CD14-positive monocyte (primary cell): ENCODE results near the gene LRRC55. TPM values are rescaled to one million over a fixed set of nuclear protein-coding genes. Genes with fewer than 3 reads are reported as not detected.

Experiments used
- DNase-seq, 3 donors: peaks; one replicate each; pipeline ENCODE4 v3.0.0-alpha.2; 2011 to 2022
- H2AFZ ChIP-seq: 2 replicates; pipeline ENCODE4 v1.6.0; 2012; ENCODE audit warnings: mild to moderate bottlenecking, low read depth, low read length, inconsistent platforms; ENCODE audit not compliant: insufficient read depth, poor library complexity, severe bottlenecking
- H3K27ac ChIP-seq, 2 donors: 1 replicate in 1 of 2; 2 replicates in 1 of 2; pipeline ENCODE4 v1.5.1; 2012 to 2013; ENCODE audit warnings: low read length in 2 of 2, control low read depth in 1 of 2, inconsistent platforms in 1 of 2, low read depth in 1 of 2, mild to moderate bottlenecking in 1 of 2
- H3K27me3 ChIP-seq, 2 donors: one replicate each; pipeline versions ENCODE4 v1.6.0 to v1.6.1; 2011 to 2013; ENCODE audit warnings: low read length in 2 of 2; ENCODE audit not compliant: control insufficient read depth in 2 of 2, insufficient read depth in 2 of 2
- H3K36me3 ChIP-seq, 2 donors: replicated peaks in 1 of 2; 1 replicate in 1 of 2; 2 replicates in 1 of 2; pipeline versions ENCODE4 v1.5.1 to v1.6.1; 2012 to 2013; ENCODE audit warnings: low read length in 2 of 2, control low read depth in 1 of 2, inconsistent platforms in 1 of 2, mild to moderate bottlenecking in 1 of 2; ENCODE audit not compliant: insufficient read depth in 2 of 2, control insufficient read depth in 1 of 2
- H3K4me1 ChIP-seq, 2 donors: 1 replicate in 1 of 2; 2 replicates in 1 of 2; pipeline versions ENCODE4 v1.5.1 to v1.6.1; 2012 to 2013; ENCODE audit warnings: low read length in 2 of 2, control low read depth in 1 of 2, inconsistent platforms in 1 of 2, mild to moderate bottlenecking in 1 of 2, moderate library complexity in 1 of 2; ENCODE audit not compliant: insufficient read depth in 2 of 2, control insufficient read depth in 1 of 2
- H3K4me2 ChIP-seq: replicated peaks from 2 replicates; pipeline ENCODE3; 2012; ENCODE audit warnings: low read length, moderate library complexity, mild to moderate bottlenecking; ENCODE audit not compliant: poor library complexity, severe bottlenecking; ENCODE audit errors: extremely low read depth
- H3K4me3 ChIP-seq, 3 experiments: fragments of 200-600 bp in 1 of 3; sonication (generic) in 1 of 3; replicated peaks in 1 of 3; 1 replicate in 2 of 3; 2 replicates in 1 of 3; pipeline ENCODE4 v1.5.1; 2011 to 2013; ENCODE audit warnings: low read length in 3 of 3, mild to moderate bottlenecking in 3 of 3, control low read depth in 2 of 3, low read depth in 2 of 3, inconsistent platforms in 1 of 3, moderate library complexity in 1 of 3
- H3K79me2 ChIP-seq: 2 replicates; pipeline ENCODE4 v1.6.0; 2012; ENCODE audit warnings: mild to moderate bottlenecking, control low read depth, inconsistent platforms, low read length, moderate library complexity; ENCODE audit not compliant: insufficient read depth
- H3K9ac ChIP-seq: 2 replicates; pipeline ENCODE4 v1.6.0; 2017; ENCODE audit warnings: low read length, mild to moderate bottlenecking; ENCODE audit not compliant: insufficient read depth, poor library complexity, severe bottlenecking
- H3K9me3 ChIP-seq, 2 donors: replicated peaks in 1 of 2; 1 replicate in 1 of 2; 2 replicates in 1 of 2; pipeline versions ENCODE4 v1.5.1 to v1.6.1; 2012 to 2013; ENCODE audit warnings: low read length in 2 of 2, control low read depth in 1 of 2; ENCODE audit not compliant: control insufficient read depth in 1 of 2, insufficient read depth in 1 of 2
- H4K20me1 ChIP-seq: 2 replicates; pipeline ENCODE4 v1.6.0; 2012; ENCODE audit warnings: mild to moderate bottlenecking, low read length, control low read depth, moderate library complexity; ENCODE audit not compliant: insufficient read depth
- H3K27ac Mint-ChIP-seq, 7 donors: one replicate each; pipeline ENCODE4 v1.8.0; 2020; ENCODE audit warnings: mild to moderate bottlenecking in 7 of 7, mixed read lengths in 7 of 7, moderate library complexity in 6 of 7, inconsistent platforms in 2 of 7
- H3K27me3 Mint-ChIP-seq, 3 donors: one replicate each; pipeline ENCODE4 v1.8.0; 2021 to 2022; ENCODE audit warnings: low read depth in 3 of 3, mild to moderate bottlenecking in 3 of 3, mixed read lengths in 3 of 3, moderate library complexity in 3 of 3, inconsistent platforms in 1 of 3
- H3K36me3 Mint-ChIP-seq, 2 donors: one replicate each; pipeline ENCODE4 v1.8.0; 2020; ENCODE audit warnings: mixed read lengths in 2 of 2, inconsistent platforms in 1 of 2, mild to moderate bottlenecking in 1 of 2
- H3K4me1 Mint-ChIP-seq: one replicate; pipeline ENCODE4 v1.8.0; 2020; ENCODE audit warnings: mild to moderate bottlenecking, mixed read lengths
- H3K4me3 Mint-ChIP-seq, 2 donors: one replicate each; pipeline ENCODE4 v1.8.0; 2020; ENCODE audit warnings: mild to moderate bottlenecking in 2 of 2, mixed read lengths in 2 of 2, moderate library complexity in 1 of 2
- H3K9me3 Mint-ChIP-seq, 7 donors: one replicate each; pipeline ENCODE4 v1.8.0; 2020 to 2022; ENCODE audit warnings: mixed read lengths in 7 of 7, mild to moderate bottlenecking in 6 of 7, moderate library complexity in 6 of 7, inconsistent platforms in 2 of 7
- CTCF ChIP-seq: fragments of 200-600 bp; IDR thresholded peaks from one replicate; pipeline ENCODE4 v1.8.0; 2022; ENCODE audit warnings: antibody characterized with exemption, mild to moderate bottlenecking
- WGBS: methylation state at CpG from one replicate; pipeline ENCODE4 v1.1.5; 2013; ENCODE audit warnings: missing lambda C conversion rate; ENCODE audit not compliant: insufficient coverage; 5-methylcytosine and 5-hydroxymethylcytosine counted together
- intact Hi-C, 2 donors: fragments of 100-400 bp; cut with micrococcal nuclease; formaldehyde crosslinking; loops; one replicate each; pipeline versions ENCODE4 v1.15.0 to v1.15.1; 2023
- polyA plus RNA-seq, 3 donors: library from polyadenylated mRNA; depleted of rRNA in 1 of 3; unstranded in 2 of 3; stranded (reverse) in 1 of 3; fragments of 300-500 nt in 2 of 3; fragments of >200 nt in 1 of 3; fragmentation: Illumina TruSeq in 2 of 3; gene quantifications; 1 replicate in 2 of 3; 2 replicates in 1 of 3; pipeline ENCODE4 v1.2.3, GENCODE V29; 2012 to 2021

Gene LRRC55
- polyA plus RNA-seq, 3 donors = not detected

GRCh38 chr11:57144075-57144474, 37.7 kb upstream of the LRRC55 start:
- no peak overlapping the region for H3K9ac ChIP-seq
- intact Hi-C loops = no loop called here
- no peak overlapping the region for H2AFZ ChIP-seq
- H3K27me3 ChIP-seq = peaks cover 3 to 11% of the 10 kb centered on the region in 2 donors
- no peaks in the 10 kb centered on the region for H3K4me1 ChIP-seq
- H4K20me1 ChIP-seq = no peaks in the 10 kb centered on the region
- Mint-ChIP-seq H3K4me3 (no peak overlapping the region), H3K9me3 (peaks cover 0 to 7% (median 0%) of the 10 kb centered on the region in 7 donors), H3K4me1 (no peaks in the 10 kb centered on the region), H3K27ac (no peak overlapping the region), H3K27me3 (peaks cover 17 to 26% (median 17%) of the 10 kb centered on the region in 3 donors), H3K36me3 (no peaks in the 10 kb centered on the region)
- H3K79me2 ChIP-seq = no peaks in the 10 kb centered on the region
- TF ChIP-seq CTCF = no peak
- 35% methylated on average over 4 of the region's 5 CpGs for WGBS
- no peak overlapping the region for H3K27ac ChIP-seq
- H3K4me3 ChIP-seq = no peak overlapping the region
- no peaks in the 10 kb centered on the region for H3K9me3 ChIP-seq
- DNase-seq = no peak
- no peak overlapping the region for H3K4me2 ChIP-seq
- H3K36me3 ChIP-seq = no peaks in the 10 kb centered on the region

- Mint-ChIP-seq H3K36me3 (no peaks in the 10 kb centered on the region), H3K4me3 (no peak overlapping the region), H3K27ac (no peak overlapping the region), H3K27me3 (peaks cover 17 to 29% (median 18%) of the 10 kb centered on the region in 3 donors), H3K9me3 (peaks cover 0 to 7% (median 0%) of the 10 kb centered on the region in 7 donors), H3K4me1 (no peaks in the 10 kb centered on the region)
- Histone ChIP-seq H2AFZ (no peak overlapping the region), H4K20me1 (no peaks in the 10 kb centered on the region), H3K4me3 (no peak overlapping the region), H3K36me3 (no peaks in the 10 kb centered on the region), H3K9ac (no peak overlapping the region), H3K4me1 (no peaks in the 10 kb centered on the region), H3K27ac (no peak overlapping the region), H3K79me2 (no peaks in the 10 kb centered on the region), H3K9me3 (no peaks in the 10 kb centered on the region), H3K4me2 (no peak overlapping the region), H3K27me3 (peaks cover 3 to 11% of the 10 kb centered on the region in 2 donors)
- intact Hi-C loops = no loop called here
- DNase-seq = no peak
- no peak for TF ChIP-seq CTCF
- 12% methylated on average over 2 of the region's 9 CpGs for WGBS
Measured at GRCh38 chr11:57144531-57145320, 37.0 kb upstream of the LRRC55 start.
